GM23248 (cell line): Measurements from ENCODE around the gene APOE. TPM values are rescaled to one million over a fixed set of nuclear protein-coding genes. Genes with fewer than 3 reads are reported as not detected.

ENCODE experiments used
- DNase-seq: peaks from one replicate; pipeline ENCODE4 v3.0.0-alpha.2; 2015
- H2AFZ ChIP-seq: fragments of 200-600 bp; sonication (generic); 2 replicates; pipeline ENCODE4 v1.6.1; 2016; ENCODE audit warnings: antibody characterized with exemption
- H3F3A ChIP-seq: fragments of 200-600 bp; sonication (generic); 2 replicates; pipeline ENCODE4 v1.6.1; 2016; ENCODE audit warnings: mild to moderate bottlenecking, antibody characterized with exemption, mixed run types; ENCODE audit not compliant: insufficient read depth
- H3K27ac ChIP-seq: fragments of 200-600 bp; sonication (generic); 2 replicates; pipeline ENCODE4 v1.5.1; 2016; ENCODE audit warnings: mild to moderate bottlenecking
- H3K27me3 ChIP-seq: fragments of 200-600 bp; sonication (generic); replicated peaks from 2 replicates; pipeline ENCODE4 v1.6.1; 2016; ENCODE audit warnings: mild to moderate bottlenecking; ENCODE audit not compliant: insufficient read depth
- H3K36me3 ChIP-seq: fragments of 200-600 bp; sonication (generic); 2 replicates; pipeline ENCODE4 v1.6.1; 2016; ENCODE audit warnings: low read depth, mild to moderate bottlenecking
- H3K4me1 ChIP-seq: fragments of 200-600 bp; sonication (generic); 2 replicates; pipeline ENCODE4 v1.6.1; 2016; ENCODE audit warnings: mild to moderate bottlenecking; ENCODE audit not compliant: insufficient read depth
- H3K4me2 ChIP-seq: fragments of 200-600 bp; sonication (generic); one replicate; pipeline ENCODE4 v1.6.1; 2016; ENCODE audit warnings: mild to moderate bottlenecking; ENCODE audit not compliant: unreplicated experiment
- H3K4me3 ChIP-seq: fragments of 200-600 bp; sonication (generic); 2 replicates; pipeline ENCODE4 v1.5.1; 2016; ENCODE audit warnings: mild to moderate bottlenecking
- H3K79me2 ChIP-seq: fragments of 200-600 bp; sonication (generic); 2 replicates; pipeline ENCODE4 v1.6.1; 2016; ENCODE audit warnings: mild to moderate bottlenecking; ENCODE audit not compliant: insufficient read depth
- H3K9ac ChIP-seq: fragments of 200-600 bp; sonication (generic); 2 replicates; pipeline ENCODE4 v1.6.1; 2016; ENCODE audit warnings: mild to moderate bottlenecking
- H3K9me2 ChIP-seq: fragments of 200-600 bp; sonication (generic); 2 replicates; pipeline ENCODE4 v1.6.1; 2016; ENCODE audit warnings: mixed run types, mild to moderate bottlenecking, moderate library complexity; ENCODE audit not compliant: insufficient read depth
- H3K9me3 ChIP-seq: fragments of 200-600 bp; sonication (generic); one replicate; pipeline ENCODE4 v1.6.1; 2017; ENCODE audit warnings: low read depth
- H4K20me1 ChIP-seq: fragments of 200-600 bp; sonication (generic); 2 replicates; pipeline ENCODE4 v1.6.0; 2016; ENCODE audit not compliant: insufficient read depth
- EZH2 ChIP-seq: fragments of 200-600 bp; sonication (generic); IDR thresholded peaks from 2 replicates; pipeline ENCODE4 v1.6.1; 2018; ENCODE audit warnings: antibody characterized with exemption, mild to moderate bottlenecking; ENCODE audit not compliant: insufficient read depth, poor library complexity, severe bottlenecking
- EZH2phosphoT487 ChIP-seq: fragments of 200-600 bp; sonication (generic); IDR thresholded peaks from 2 replicates; pipeline ENCODE4 v1.6.1; 2018; ENCODE audit warnings: antibody characterized with exemption, moderate library complexity, mild to moderate bottlenecking, low read depth; ENCODE audit not compliant: insufficient read depth
- WGBS, 2 experiments: methylation state at CpG; one replicate each; pipeline ENCODE4 v1.1.6; 2015 to 2017; ENCODE audit warnings: low lambda C conversion rate in 2 of 2, low coverage in 1 of 2; ENCODE audit errors: missing lambda C conversion rate in 2 of 2; 5-methylcytosine and 5-hydroxymethylcytosine counted together
- in situ Hi-C: fragments of 300-500 bp; cut with MboI; formaldehyde crosslinking; loops from 2 replicates; pipeline ENCODE4 v1.15.0; 2020
- polyA plus RNA-seq: library from polyadenylated mRNA; unstranded; fragments of >200 nt; fragmentation: Nextera tagmentation; extraction: Ambion mirVana; gene quantifications from 2 replicates; pipeline ENCODE4 v1.2.1, GENCODE V29; 2016
- total RNA-seq: library from RNA; depleted of rRNA; stranded (reverse); fragments of >200 nt; shearing (Covaris generic); gene quantifications from 2 replicates; pipeline ENCODE4 v1.2.3, GENCODE V29; 2014

The APOE gene
- total and polyA plus RNA-seq, 2 experiments from 2014 or later = 0.60 to 0.76 TPM

DNA sequence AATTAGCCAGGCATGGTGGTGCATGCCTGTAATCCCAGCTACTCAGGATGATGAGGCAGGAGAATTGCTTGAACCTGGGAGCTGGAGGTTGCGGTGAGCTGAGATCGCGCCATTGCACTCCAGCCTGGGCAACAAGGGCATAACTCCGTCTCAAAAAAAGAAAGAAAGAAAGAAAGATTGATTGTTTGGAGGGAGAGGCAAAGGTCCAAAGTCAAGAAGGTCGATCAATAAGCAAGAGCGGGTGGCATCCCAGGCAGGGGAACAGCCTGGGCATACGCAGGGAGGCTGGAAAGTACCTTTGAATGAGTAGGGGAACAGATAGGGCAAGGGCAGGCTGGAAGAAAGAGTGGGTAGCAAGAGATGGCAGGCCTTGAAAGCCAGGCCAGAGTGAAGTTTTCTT is 24.5 kb downstream of the APOE start:
- H3K9ac ChIP-seq = no peak overlapping the region
- no peaks in the 10 kb centered on the region for H3K36me3 ChIP-seq
- H3K27ac ChIP-seq = no peak overlapping the region
- 78 to 80% methylated on average over 7 of the region's 7 CpGs for WGBS, 2 experiments
- no peaks in the 10 kb centered on the region for H3K9me2 ChIP-seq
- H3K79me2 ChIP-seq = no peaks in the 10 kb centered on the region
- DNase-seq = no peak
- no peaks in the 10 kb centered on the region for H3K9me3 ChIP-seq
- no peaks in the 10 kb centered on the region for H3K27me3 ChIP-seq
- in situ Hi-C loops = no loop called here
- no peak overlapping the region for H3K4me2 ChIP-seq
- H3F3A ChIP-seq = no peaks in the 10 kb centered on the region
- no peaks in the 10 kb centered on the region for H4K20me1 ChIP-seq
- H2AFZ ChIP-seq = no peak overlapping the region
- peaks cover 9% of the 10 kb centered on the region for H3K4me1 ChIP-seq
- H3K4me3 ChIP-seq = no peak overlapping the region
- TF ChIP-seq EZH2phosphoT487 (no peak), EZH2 (no peak)

DNA sequence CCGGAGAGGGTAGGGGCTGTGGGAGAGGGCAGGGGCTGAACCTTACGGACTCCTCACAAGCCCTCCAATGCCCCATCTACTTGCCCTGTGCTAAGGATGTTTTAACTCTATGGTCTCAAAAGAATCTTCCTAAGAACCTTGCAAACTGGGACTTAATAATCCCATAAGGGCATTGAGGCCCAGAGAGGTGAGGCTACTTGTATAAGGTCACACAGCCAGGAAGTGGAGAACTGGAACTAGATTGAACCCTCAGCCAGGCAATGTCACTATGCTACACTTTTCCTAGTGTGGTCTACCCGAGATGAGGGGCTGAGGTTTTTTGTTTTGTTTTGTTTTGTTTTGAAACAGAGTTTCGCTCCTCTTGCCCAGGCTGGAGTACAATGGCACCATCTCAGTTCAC is 25.9 kb downstream of the APOE start:
- WGBS, 2 experiments = 83 to 89% methylated on average over 4 of the region's 4 CpGs
- no peak overlapping the region for H3K4me3 ChIP-seq
- in situ Hi-C loops = no loop called here
- no peak overlapping the region for H3K9ac ChIP-seq
- no peaks in the 10 kb centered on the region for H3K36me3 ChIP-seq
- TF ChIP-seq EZH2 (no peak), EZH2phosphoT487 (no peak)
- H3F3A ChIP-seq = no peaks in the 10 kb centered on the region
- H3K27me3 ChIP-seq = no peaks in the 10 kb centered on the region
- H3K27ac ChIP-seq = no peak overlapping the region
- H3K9me2 ChIP-seq = no peaks in the 10 kb centered on the region
- H2AFZ ChIP-seq = no peak overlapping the region
- no peaks in the 10 kb centered on the region for H4K20me1 ChIP-seq
- peaks cover 3% of the 10 kb centered on the region; the same call in 1 of the 2 replicates for H3K4me1 ChIP-seq
- no peaks in the 10 kb centered on the region for H3K79me2 ChIP-seq
- no peak for DNase-seq
- H3K9me3 ChIP-seq = no peaks in the 10 kb centered on the region
- no peak overlapping the region for H3K4me2 ChIP-seq

- Histone ChIP-seq H3K4me1 (peaks cover 5% of the 10 kb centered on the region; the same call in 1 of the 2 replicates), H3K27ac (no peak overlapping the region), H3K4me3 (no peak overlapping the region), H3K9me3 (no peaks in the 10 kb centered on the region), H3K36me3 (no peaks in the 10 kb centered on the region), H3K9me2 (no peaks in the 10 kb centered on the region), H3F3A (no peaks in the 10 kb centered on the region), H3K9ac (no peak overlapping the region), H2AFZ (no peak overlapping the region), H3K4me2 (no peak overlapping the region), H3K27me3 (no peaks in the 10 kb centered on the region), H4K20me1 (no peaks in the 10 kb centered on the region), H3K79me2 (no peaks in the 10 kb centered on the region)
- in situ Hi-C loops = no loop called here
- TF ChIP-seq EZH2 (no peak), EZH2phosphoT487 (no peak)
- WGBS, 2 experiments = 72 to 73% methylated on average over 5 of the region's 5 CpGs
- no peak for DNase-seq
Measured at GRCh38 chr19:44939668-44940067, 34.1 kb downstream of the APOE start.

- no peak for DNase-seq
- H3F3A ChIP-seq = no peaks in the 10 kb centered on the region
- peaks cover 5% of the 10 kb centered on the region; the same call in 1 of the 2 replicates for H3K4me1 ChIP-seq
- H3K27me3 ChIP-seq = no peaks in the 10 kb centered on the region
- no peaks in the 10 kb centered on the region for H4K20me1 ChIP-seq
- WGBS, 2 experiments = 76 to 83% methylated on average over 11 to 14 of the region's 14 CpGs
- H3K4me2 ChIP-seq = no peak within 1 kb of the TSS
- H3K79me2 ChIP-seq = no peaks in the 10 kb centered on the region
- H3K4me3 ChIP-seq = no peak within 1 kb of the TSS
- no peak within 1 kb of the TSS for H3K27ac ChIP-seq
- no peak for TF ChIP-seq EZH2phosphoT487
- TF ChIP-seq EZH2 = no peak
- no peak within 1 kb of the TSS for H3K9ac ChIP-seq
- in situ Hi-C loops = no loop called here
- H2AFZ ChIP-seq = no peak within 1 kb of the TSS
- H3K9me3 ChIP-seq = no peaks in the 10 kb centered on the region
- no peaks in the 10 kb centered on the region for H3K36me3 ChIP-seq
- H3K9me2 ChIP-seq = no peaks in the 10 kb centered on the region
Measured at GRCh38 chr19:44942067-44942571, 36.5 kb downstream of the APOE start, which contains the start of gene APOC4. Gene APOC4, plus strand, starts transcription at chr19:44942237. Its CDS starts 41 bp downstream, at chr19:44942278.

DNA sequence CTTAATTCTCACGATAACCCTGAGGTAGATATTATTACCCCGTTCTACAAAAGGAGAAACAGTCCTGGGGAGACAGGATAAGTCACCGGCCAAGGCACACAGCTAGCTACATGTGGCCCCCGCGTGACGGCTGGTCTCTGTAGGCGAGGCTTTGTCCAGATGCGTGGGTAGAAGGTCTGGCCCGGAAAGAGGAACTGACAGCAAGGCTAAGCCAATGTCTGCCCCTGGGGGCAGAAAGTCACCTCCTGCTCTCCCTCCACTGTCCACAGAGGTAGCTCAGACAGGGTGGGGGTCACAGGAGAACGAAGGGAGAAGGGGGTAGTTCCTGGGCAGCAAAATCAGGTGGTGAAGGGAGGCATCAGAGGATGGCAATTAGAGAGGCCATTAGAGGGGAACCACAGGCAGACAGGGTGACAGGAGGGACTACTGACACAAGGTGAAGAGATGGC is 38.2 kb downstream of the APOE start:
- 44 to 53% methylated on average over 10 of the region's 10 CpGs for WGBS, 2 experiments

More for the DNA sequence above, 38.2 kb downstream of the APOE start:
- Histone ChIP-seq H3K9ac (no peak overlapping the region), H3K27me3 (no peaks in the 10 kb centered on the region), H3F3A (no peaks in the 10 kb centered on the region), H3K9me2 (no peaks in the 10 kb centered on the region), H3K4me2 (no peak overlapping the region), H3K27ac (no peak overlapping the region), H3K36me3 (no peaks in the 10 kb centered on the region), H4K20me1 (no peaks in the 10 kb centered on the region), H3K79me2 (no peaks in the 10 kb centered on the region), H3K4me1 (peaks cover 5% of the 10 kb centered on the region; the same call in 1 of the 2 replicates), H2AFZ (no peak overlapping the region), H3K4me3 (no peak overlapping the region), H3K9me3 (no peaks in the 10 kb centered on the region)
- TF ChIP-seq EZH2 (no peak), EZH2phosphoT487 (no peak)
- DNase-seq = peak; percentile 69
- in situ Hi-C loops = no loop called here
